ENCODE data around the gene DYNLT4. TPM values are rescaled to one million over a fixed set of nuclear protein-coding genes. Genes with fewer than 3 reads are reported as not detected.

The DYNLT4 gene
- total and polyA plus RNA-seq, 2 of the 13 experiments (the other 11 are each of a cell fraction or from before 2014, with no cell fraction given) = 0.77 TPM; not detected in 1

GRCh38 chr1:44819608-44820327 lies 12.6 kb upstream of the DYNLT4 start (continued):
- TF ChIP-seq, protein P1, sequence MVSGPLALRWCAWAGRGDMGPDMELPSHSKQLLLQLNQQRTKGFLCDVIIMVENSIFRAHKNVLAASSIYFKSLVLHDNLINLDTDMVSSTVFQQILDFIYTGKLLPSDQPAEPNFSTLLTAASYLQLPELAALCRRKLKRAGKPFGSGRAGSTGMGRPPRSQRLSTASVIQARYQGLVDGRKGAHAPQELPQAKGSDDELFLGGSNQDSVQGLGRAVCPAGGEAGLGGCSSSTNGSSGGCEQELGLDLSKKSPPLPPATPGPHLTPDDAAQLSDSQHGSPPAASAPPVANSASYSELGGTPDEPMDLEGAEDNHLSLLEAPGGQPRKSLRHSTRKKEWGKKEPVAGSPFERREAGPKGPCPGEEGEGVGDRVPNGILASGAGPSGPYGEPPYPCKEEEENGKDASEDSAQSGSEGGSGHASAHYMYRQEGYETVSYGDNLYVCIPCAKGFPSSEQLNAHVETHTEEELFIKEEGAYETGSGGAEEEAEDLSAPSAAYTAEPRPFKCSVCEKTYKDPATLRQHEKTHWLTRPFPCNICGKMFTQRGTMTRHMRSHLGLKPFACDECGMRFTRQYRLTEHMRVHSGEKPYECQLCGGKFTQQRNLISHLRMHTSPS (CRISPR knock-in tag; IDR thresholded peaks at IDR 0.05; ENCODE audit: low read depth) = no peak
- TF ChIP-seq, protein P2, sequence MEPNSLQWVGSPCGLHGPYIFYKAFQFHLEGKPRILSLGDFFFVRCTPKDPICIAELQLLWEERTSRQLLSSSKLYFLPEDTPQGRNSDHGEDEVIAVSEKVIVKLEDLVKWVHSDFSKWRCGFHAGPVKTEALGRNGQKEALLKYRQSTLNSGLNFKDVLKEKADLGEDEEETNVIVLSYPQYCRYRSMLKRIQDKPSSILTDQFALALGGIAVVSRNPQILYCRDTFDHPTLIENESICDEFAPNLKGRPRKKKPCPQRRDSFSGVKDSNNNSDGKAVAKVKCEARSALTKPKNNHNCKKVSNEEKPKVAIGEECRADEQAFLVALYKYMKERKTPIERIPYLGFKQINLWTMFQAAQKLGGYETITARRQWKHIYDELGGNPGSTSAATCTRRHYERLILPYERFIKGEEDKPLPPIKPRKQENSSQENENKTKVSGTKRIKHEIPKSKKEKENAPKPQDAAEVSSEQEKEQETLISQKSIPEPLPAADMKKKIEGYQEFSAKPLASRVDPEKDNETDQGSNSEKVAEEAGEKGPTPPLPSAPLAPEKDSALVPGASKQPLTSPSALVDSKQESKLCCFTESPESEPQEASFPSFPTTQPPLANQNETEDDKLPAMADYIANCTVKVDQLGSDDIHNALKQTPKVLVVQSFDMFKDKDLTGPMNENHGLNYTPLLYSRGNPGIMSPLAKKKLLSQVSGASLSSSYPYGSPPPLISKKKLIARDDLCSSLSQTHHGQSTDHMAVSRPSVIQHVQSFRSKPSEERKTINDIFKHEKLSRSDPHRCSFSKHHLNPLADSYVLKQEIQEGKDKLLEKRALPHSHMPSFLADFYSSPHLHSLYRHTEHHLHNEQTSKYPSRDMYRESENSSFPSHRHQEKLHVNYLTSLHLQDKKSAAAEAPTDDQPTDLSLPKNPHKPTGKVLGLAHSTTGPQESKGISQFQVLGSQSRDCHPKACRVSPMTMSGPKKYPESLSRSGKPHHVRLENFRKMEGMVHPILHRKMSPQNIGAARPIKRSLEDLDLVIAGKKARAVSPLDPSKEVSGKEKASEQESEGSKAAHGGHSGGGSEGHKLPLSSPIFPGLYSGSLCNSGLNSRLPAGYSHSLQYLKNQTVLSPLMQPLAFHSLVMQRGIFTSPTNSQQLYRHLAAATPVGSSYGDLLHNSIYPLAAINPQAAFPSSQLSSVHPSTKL (CRISPR knock-in tag; IDR thresholded peaks at IDR 0.05) = peak; percentile 36; the same call in 1 of the 2 replicates
- TF ChIP-seq NCOA5 (CRISPR knock-in tag; IDR thresholded peaks at IDR 0.05) (no peak), ZSCAN29 (CRISPR knock-in tag; conservative IDR thresholded peaks at IDR 0.05) (peak; percentile 91), ZNF709 (CRISPR knock-in tag; IDR thresholded peaks at IDR 0.05) (no peak; the same call in 1 of the 2 replicates), ZNF629 (CRISPR knock-in tag; conservative IDR thresholded peaks at IDR 0.05) (0 out of 2 replicates have a peak, but pooled peaks have one; percentile 35), TOE1 (CRISPR knock-in tag; IDR thresholded peaks at IDR 0.05) (peak; percentile 98), TGIF2 (CRISPR knock-in tag; IDR thresholded peaks at IDR 0.05) (peak; percentile 20; the same call in 1 of the 2 replicates), PPARG (CRISPR knock-in tag; conservative IDR thresholded peaks at IDR 0.05) (peak; percentile 65; the same call in 1 of the 2 replicates), LCORL (IDR thresholded peaks at IDR 0.05) (no peak), LCORL (CRISPR knock-in tag; IDR thresholded peaks at IDR 0.05) (0 out of 2 replicates have a peak, but pooled peaks have one; percentile 7), IKZF1 (IDR thresholded peaks at IDR 0.05) (no peak), PBX2 (CRISPR knock-in tag; IDR thresholded peaks at IDR 0.05) (no peak; the same call in 1 of the 2 replicates), PITX1 (CRISPR knock-in tag; IDR thresholded peaks at IDR 0.05) (peak; percentile 75), ZNF775 (CRISPR knock-in tag; IDR thresholded peaks at IDR 0.05; ENCODE audit: borderline replicate concordance) (peak; percentile 56; the same call in 1 of the 2 replicates), MED1 (CRISPR knock-in tag; IDR thresholded peaks at IDR 0.05) (peak; percentile 97), CBFB (CRISPR knock-in tag; IDR thresholded peaks at IDR 0.05) (no peak), BRCA1 (CRISPR knock-in tag; IDR thresholded peaks at IDR 0.05) (no peak), ZNF777 (CRISPR knock-in tag; IDR thresholded peaks at IDR 0.05) (no peak), ZBTB42 (CRISPR knock-in tag; IDR thresholded peaks at IDR 0.05) (no peak), HOXA3 (CRISPR knock-in tag; IDR thresholded peaks at IDR 0.05) (peak; percentile 9; the same call in 1 of the 2 replicates), RFX3 (CRISPR knock-in tag; IDR thresholded peaks at IDR 0.05) (no peak), ZNF780A (CRISPR knock-in tag; IDR thresholded peaks at IDR 0.05) (peak; percentile 60; the same call in 1 of the 2 replicates), TEAD3 (CRISPR knock-in tag; optimal IDR thresholded peaks at IDR 0.05; ENCODE audit: borderline replicate concordance) (peak; percentile 68), RAD51 (IDR thresholded peaks at IDR 0.05; ENCODE audit: borderline replicate concordance) (no peak)
